OCI-LY3 (cell line): ENCODE measurements around the gene ADARB2.

Experiments used
- H2AFZ ChIP-seq: fragments of 200-600, 300-600 bp; shearing (Covaris generic); 2 replicates; pipeline ENCODE4 v1.6.0; 2014; ENCODE audit warnings: antibody characterized with exemption, low read depth, low read length
- H3K27ac ChIP-seq: fragments of 200-600, 300-600 bp; sonication (generic); 2 replicates; pipeline ENCODE4 v1.5.1; 2014; ENCODE audit warnings: mild to moderate bottlenecking, low read length, moderate library complexity, mixed read lengths
- H3K27me3 ChIP-seq: fragments of 200-600, 300-600 bp; sonication (generic); 2 replicates; pipeline ENCODE4 v1.6.1; 2014; ENCODE audit warnings: low read depth, low read length, mixed read lengths
- H3K36me3 ChIP-seq: fragments of 200-600, 300-600 bp; sonication (generic); replicated peaks from 2 replicates; pipeline ENCODE3; 2014; ENCODE audit warnings: low read depth, low read length, mixed read lengths
- H3K4me1 ChIP-seq: fragments of 300-600, 200-600 bp; sonication (generic); 2 replicates; pipeline ENCODE4 v1.6.1; 2014; ENCODE audit warnings: low read length, mixed read lengths
- H3K4me2 ChIP-seq: fragments of 200-600, 300-600 bp; sonication (generic); 2 replicates; pipeline ENCODE4 v1.6.1; 2014; ENCODE audit warnings: low read length, mixed read lengths
- H3K4me3 ChIP-seq: fragments of 300-600, 200-600 bp; sonication (generic); 2 replicates; pipeline ENCODE4 v1.5.1; 2014; ENCODE audit warnings: antibody characterized with exemption, mild to moderate bottlenecking, low read length, moderate library complexity
- H3K79me2 ChIP-seq: fragments of 300-600, 200-600 bp; shearing (Covaris generic); 2 replicates; pipeline ENCODE4 v1.6.1; 2014; ENCODE audit warnings: mild to moderate bottlenecking, low read length, mixed read lengths
- H3K9ac ChIP-seq: fragments of 300-600, 200-600 bp; shearing (Covaris generic); 2 replicates; pipeline ENCODE4 v1.6.0; 2014; ENCODE audit warnings: mild to moderate bottlenecking, low read length, moderate library complexity
- H3K9me3 ChIP-seq: fragments of 200-600, 300-600 bp; shearing (Covaris generic); 2 replicates; pipeline ENCODE4 v1.6.1; 2014; ENCODE audit warnings: low read length, mixed read lengths; ENCODE audit not compliant: insufficient read depth
- H4K20me1 ChIP-seq: fragments of 200-600, 300-600 bp; sonication (generic); 2 replicates; pipeline ENCODE4 v1.6.1; 2016; ENCODE audit warnings: low read length, mixed read lengths; ENCODE audit not compliant: insufficient read depth
- EZH2phosphoT487 ChIP-seq: fragments of 200-600 bp; shearing (Covaris generic); IDR thresholded peaks from 2 replicates; pipeline ENCODE4 v1.6.1; 2018; ENCODE audit warnings: antibody characterized with exemption, mixed run types, low read depth
- TF ChIP-seq, protein P1 (sequence below): fragments of 200-600, 300-600 bp; sonication (generic); IDR thresholded peaks from 2 replicates; pipeline ENCODE4 v1.5.1; 2014; ENCODE audit warnings: antibody characterized with exemption, low read length, low read depth

Gene ADARB2

DNA sequence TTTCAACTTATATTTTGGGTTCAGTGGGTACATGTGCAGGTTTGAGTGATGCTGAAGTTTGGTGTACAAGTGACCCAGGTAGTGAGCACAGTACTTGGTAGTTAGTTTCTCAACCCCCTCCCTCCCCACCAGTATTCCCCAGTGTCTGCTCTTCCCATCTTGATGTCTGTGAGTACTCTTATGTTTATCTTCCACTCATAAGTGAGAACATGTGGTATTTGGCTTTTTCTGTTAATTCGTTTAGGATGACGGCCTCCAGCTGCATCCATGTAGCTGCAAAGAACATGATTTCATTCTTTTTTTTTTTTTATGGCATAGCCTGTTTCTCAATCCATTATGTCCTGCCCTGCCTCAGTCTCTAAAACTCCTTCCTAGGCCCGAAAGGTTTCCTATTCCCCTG lies 459.0 kb downstream of the ADARB2 start:
- TF ChIP-seq EZH2phosphoT487, result no peak
- TF ChIP-seq, protein P1, sequence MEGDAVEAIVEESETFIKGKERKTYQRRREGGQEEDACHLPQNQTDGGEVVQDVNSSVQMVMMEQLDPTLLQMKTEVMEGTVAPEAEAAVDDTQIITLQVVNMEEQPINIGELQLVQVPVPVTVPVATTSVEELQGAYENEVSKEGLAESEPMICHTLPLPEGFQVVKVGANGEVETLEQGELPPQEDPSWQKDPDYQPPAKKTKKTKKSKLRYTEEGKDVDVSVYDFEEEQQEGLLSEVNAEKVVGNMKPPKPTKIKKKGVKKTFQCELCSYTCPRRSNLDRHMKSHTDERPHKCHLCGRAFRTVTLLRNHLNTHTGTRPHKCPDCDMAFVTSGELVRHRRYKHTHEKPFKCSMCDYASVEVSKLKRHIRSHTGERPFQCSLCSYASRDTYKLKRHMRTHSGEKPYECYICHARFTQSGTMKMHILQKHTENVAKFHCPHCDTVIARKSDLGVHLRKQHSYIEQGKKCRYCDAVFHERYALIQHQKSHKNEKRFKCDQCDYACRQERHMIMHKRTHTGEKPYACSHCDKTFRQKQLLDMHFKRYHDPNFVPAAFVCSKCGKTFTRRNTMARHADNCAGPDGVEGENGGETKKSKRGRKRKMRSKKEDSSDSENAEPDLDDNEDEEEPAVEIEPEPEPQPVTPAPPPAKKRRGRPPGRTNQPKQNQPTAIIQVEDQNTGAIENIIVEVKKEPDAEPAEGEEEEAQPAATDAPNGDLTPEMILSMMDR, result no peak
- Histone ChIP-seq H3K9ac (no peak overlapping the region), H3K36me3 (no peaks in the 10 kb centered on the region), H2AFZ (no peak overlapping the region), H3K4me2 (no peak overlapping the region), H3K79me2 (no peaks in the 10 kb centered on the region), H3K4me1 (no peaks in the 10 kb centered on the region), H3K27ac (no peak overlapping the region), H3K27me3 (no peaks in the 10 kb centered on the region), H3K4me3 (no peak overlapping the region), H4K20me1 (no peaks in the 10 kb centered on the region), H3K9me3 (no peaks in the 10 kb centered on the region)

- no peak overlapping the region for H3K9ac ChIP-seq
- no peaks in the 10 kb centered on the region for H3K79me2 ChIP-seq
- H3K27ac ChIP-seq, result no peak overlapping the region
- no peak overlapping the region for H3K4me2 ChIP-seq
- H2AFZ ChIP-seq, result no peak overlapping the region
- no peaks in the 10 kb centered on the region for H3K4me1 ChIP-seq
- H3K27me3 ChIP-seq, result no peaks in the 10 kb centered on the region
- TF ChIP-seq EZH2phosphoT487, result no peak
- TF ChIP-seq, protein P1, result no peak
- H3K36me3 ChIP-seq, result no peaks in the 10 kb centered on the region
- H3K9me3 ChIP-seq, result no peaks in the 10 kb centered on the region
- H3K4me3 ChIP-seq, result no peak overlapping the region
- no peaks in the 10 kb centered on the region for H4K20me1 ChIP-seq
These were observed 462.4 kb downstream of the ADARB2 start for GRCh38 chr10:1274701-1275544.

- no peaks in the 10 kb centered on the region for H3K4me1 ChIP-seq
- no peaks in the 10 kb centered on the region for H4K20me1 ChIP-seq
- H3K4me2 ChIP-seq, result no peak overlapping the region
- no peak overlapping the region for H3K4me3 ChIP-seq
- H3K9me3 ChIP-seq, result no peaks in the 10 kb centered on the region
- H3K36me3 ChIP-seq, result no peaks in the 10 kb centered on the region
- H3K9ac ChIP-seq, result no peak overlapping the region
- no peaks in the 10 kb centered on the region for H3K27me3 ChIP-seq
- no peak overlapping the region for H3K27ac ChIP-seq
- no peaks in the 10 kb centered on the region for H3K79me2 ChIP-seq
- H2AFZ ChIP-seq, result no peak overlapping the region
- TF ChIP-seq, protein P1, result no peak
- no peak for TF ChIP-seq EZH2phosphoT487
These were observed 463.1 kb downstream of the ADARB2 start for GRCh38 chr10:1274111-1274661.

GRCh38 chr10:1273372-1274105 lies 463.8 kb downstream of the ADARB2 start:
- Histone ChIP-seq H3K9ac (no peak overlapping the region), H3K4me2 (no peak overlapping the region), H3K79me2 (no peaks in the 10 kb centered on the region), H4K20me1 (no peaks in the 10 kb centered on the region), H3K27ac (no peak overlapping the region), H3K27me3 (no peaks in the 10 kb centered on the region), H3K36me3 (no peaks in the 10 kb centered on the region), H3K4me3 (no peak overlapping the region), H3K9me3 (no peaks in the 10 kb centered on the region), H2AFZ (no peak overlapping the region), H3K4me1 (no peaks in the 10 kb centered on the region)
- TF ChIP-seq, protein P1, result no peak
- TF ChIP-seq EZH2phosphoT487, result no peak
